ENCODE measurements around the gene SHFL. TPM values are rescaled to one million over a fixed set of nuclear protein-coding genes. Genes with fewer than 3 reads are reported as not detected.

The SHFL gene
- total and polyA plus RNA-seq, 2 of the 8 experiments (the other 6 are each of a cell fraction or from before 2014, with no cell fraction given) = 25.3 to 37.1 TPM

DNA sequence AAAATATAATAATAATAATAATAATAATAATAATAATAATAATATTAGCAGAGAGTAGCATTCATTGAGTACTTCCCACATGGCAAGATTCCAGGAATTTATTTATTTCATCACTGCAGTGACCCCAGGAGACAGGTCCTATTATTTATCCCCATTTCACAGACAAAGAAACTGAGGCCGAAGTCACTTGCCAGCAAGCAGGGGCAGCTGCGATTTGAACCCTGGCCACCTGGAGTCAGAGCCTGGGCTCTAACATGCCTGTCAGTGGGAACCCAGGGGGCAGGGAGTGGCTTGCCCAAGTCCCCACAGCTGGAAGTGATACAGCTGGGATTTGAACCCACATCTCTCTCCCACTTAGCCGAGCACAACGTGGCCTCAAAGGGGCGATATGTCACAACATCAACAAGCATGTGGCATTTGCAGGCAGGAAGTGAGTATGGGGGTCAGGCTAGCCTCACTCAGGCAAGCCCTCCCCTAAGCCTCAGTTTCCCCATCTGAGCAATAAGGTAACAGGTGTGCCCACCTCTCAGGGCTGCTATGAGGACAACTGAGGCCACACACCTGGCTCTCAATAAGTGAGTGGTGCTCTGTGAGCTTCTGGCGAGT lies 2.9 kb downstream of the SHFL start:
- no peak overlapping the region for H4K91ac ChIP-seq (replicated peaks; ENCODE audit: insufficient read length, low read length)
- 82% methylated on average over 6 of the region's 6 CpGs; no CpG with 5 or more reads in 1 of the 2 experiments for WGBS, 2 experiments (ENCODE audit: extremely low coverage in 1 of 2, insufficient coverage in 1 of 2, insufficient read length in 1 of 2, insufficient replicate concordance in 2 of 2, low coverage in 1 of 2, low lambda C conversion rate in 2 of 2, missing lambda C conversion rate in 1 of 2)
- no peak overlapping the region for H2BK20ac ChIP-seq (ENCODE audit: low read length)
- no peak overlapping the region for H3K56ac ChIP-seq (replicated peaks; ENCODE audit: insufficient read length, low read depth, low read length)
- H3K4me1 ChIP-seq (replicated peaks in 1 of 4; ENCODE audit: control insufficient read depth in 3 of 4, insufficient read depth in 4 of 4, low read length in 3 of 4) = peaks cover 0 to 4% (median 3%) of the 10 kb centered on the region in 4 experiments; a peak in 4 of 7 replicates
- H3K9ac ChIP-seq (replicated peaks in 1 of 4; ENCODE audit: extremely low read depth in 1 of 4, low read depth in 3 of 4, low read length in 3 of 4) = no peak overlapping the region
- H2BK5ac ChIP-seq (ENCODE audit: low read depth, low read length) = no peak overlapping the region
- no peaks in the 10 kb centered on the region for H3K9me3 ChIP-seq (ENCODE audit: insufficient read depth in 2 of 2, low read depth in 1 of 2, low read length in 1 of 2)
- H3K27ac ChIP-seq (ENCODE audit: low read depth, low read length) = no peak overlapping the region
- H4K20me1 ChIP-seq (replicated peaks in 1 of 2; ENCODE audit: control insufficient read depth in 1 of 2, insufficient read depth in 2 of 2, low read length in 2 of 2) = peaks cover 0 to 7% of the 10 kb centered on the region in 2 experiments
- H3K14ac ChIP-seq (ENCODE audit: insufficient read length) = no peak overlapping the region
- no peak overlapping the region for H2BK12ac ChIP-seq (ENCODE audit: low read depth, low read length)
- ChIA-PET CTCF (ENCODE audit: partially characterized antibody) (interaction anchor here (0.6 to 1.5 kb wide), 3 partner anchors 11 to 1598 kb away, joined by 3 to 8 read pairs (median 3); no protein-coding TSS in a partner anchor), POLR2A (ENCODE audit: partially characterized antibody) (interaction anchor here (0.6 to 15.1 kb wide), 3 partner anchors 23 to 173 kb away, joined by 4 to 240 read pairs (median 4); partner anchors contain the start of genes P2RY11 and PPAN)
- no peak overlapping the region for H3K23ac ChIP-seq (ENCODE audit: insufficient read length)
- no peak overlapping the region for H3K18ac ChIP-seq (ENCODE audit: extremely low read depth, low read length)
- TF ChIP-seq ZNF274 (IDR thresholded peaks at IDR 0.05; ENCODE audit: borderline replicate concordance, extremely low read depth, low read length) (no peak), KDM1A (IDR thresholded peaks at IDR 0.05; ENCODE audit: borderline replicate concordance, low read length) (0 out of 2 replicates have a peak, but pooled peaks have one; percentile 32)
- H2BK15ac ChIP-seq (ENCODE audit: low read length) = no peak overlapping the region
- no peak overlapping the region for H2AK5ac ChIP-seq (ENCODE audit: low read depth, low read length)
- H3K36me3 ChIP-seq (ENCODE audit: control insufficient read depth in 2 of 4, insufficient read depth in 4 of 4, low read length in 3 of 4) = peaks cover 0 to 3% (median 1%) of the 10 kb centered on the region in 4 experiments; a peak in 2 of 8 replicates
- H3K4ac ChIP-seq (replicated peaks; ENCODE audit: insufficient read length, low read depth, low read length) = no peak overlapping the region
- H2AFZ ChIP-seq (ENCODE audit: low read length) = no peak overlapping the region
- H3K23me2 ChIP-seq (ENCODE audit: low read depth, low read length) = peaks cover 13% of the 10 kb centered on the region; the same call in 1 of the 2 replicates
- no peak overlapping the region for H3K4me2 ChIP-seq (ENCODE audit: insufficient read depth in 1 of 2, low read depth in 2 of 2, low read length in 2 of 2)
- no peaks in the 10 kb centered on the region for H3K79me2 ChIP-seq (ENCODE audit: control insufficient read depth in 1 of 2, insufficient read depth in 2 of 2, low read length in 2 of 2)
- H2BK120ac ChIP-seq (replicated peaks; ENCODE audit: low read depth, low read length) = no peak overlapping the region
- FAIRE-seq (no peak), DNase-seq (ENCODE audit: low read depth in 1 of 2, low spot score in 2 of 2) (no peak)
- no peak overlapping the region; the same call in 1 of the 2 replicates for H4K8ac ChIP-seq (ENCODE audit: extremely low read depth, insufficient read depth, low read length)
- H3K79me1 ChIP-seq (ENCODE audit: low read depth, low read length) = no peaks in the 10 kb centered on the region
- no peak overlapping the region for H4K5ac ChIP-seq (ENCODE audit: insufficient read length, low read depth, low read length)
- no peak overlapping the region for H3K4me3 ChIP-seq (ENCODE audit: extremely low read depth in 1 of 4, insufficient read depth in 2 of 4, low read depth in 3 of 4, low read length in 4 of 4)
- peaks cover 0 to 2% (median 0%) of the 10 kb centered on the region in 4 experiments; a peak in 1 of 7 replicates for H3K27me3 ChIP-seq (replicated peaks in 1 of 4; ENCODE audit: control insufficient read depth in 3 of 4, extremely low read depth in 1 of 4, insufficient read depth in 3 of 4, low read length in 3 of 4)
